ENCODE measurements around the gene CARD9.

The CARD9 gene

GRCh38 chr9:136347472-136348256 lies 25.8 kb downstream of the CARD9 start:
- DNase-seq (ENCODE audit: low spot score), result no peak

GRCh38 chr9:136346927-136347465 lies 26.5 kb downstream of the CARD9 start:
- DNase-seq (ENCODE audit: low spot score), result no peak

- DNase-seq (ENCODE audit: low spot score), result no peak
Measured at GRCh38 chr9:136346157-136346481, 27.4 kb downstream of the CARD9 start.

GRCh38 chr9:136345281-136346156 lies 27.9 kb downstream of the CARD9 start:
- no peak for DNase-seq (ENCODE audit: low spot score)

DNA sequence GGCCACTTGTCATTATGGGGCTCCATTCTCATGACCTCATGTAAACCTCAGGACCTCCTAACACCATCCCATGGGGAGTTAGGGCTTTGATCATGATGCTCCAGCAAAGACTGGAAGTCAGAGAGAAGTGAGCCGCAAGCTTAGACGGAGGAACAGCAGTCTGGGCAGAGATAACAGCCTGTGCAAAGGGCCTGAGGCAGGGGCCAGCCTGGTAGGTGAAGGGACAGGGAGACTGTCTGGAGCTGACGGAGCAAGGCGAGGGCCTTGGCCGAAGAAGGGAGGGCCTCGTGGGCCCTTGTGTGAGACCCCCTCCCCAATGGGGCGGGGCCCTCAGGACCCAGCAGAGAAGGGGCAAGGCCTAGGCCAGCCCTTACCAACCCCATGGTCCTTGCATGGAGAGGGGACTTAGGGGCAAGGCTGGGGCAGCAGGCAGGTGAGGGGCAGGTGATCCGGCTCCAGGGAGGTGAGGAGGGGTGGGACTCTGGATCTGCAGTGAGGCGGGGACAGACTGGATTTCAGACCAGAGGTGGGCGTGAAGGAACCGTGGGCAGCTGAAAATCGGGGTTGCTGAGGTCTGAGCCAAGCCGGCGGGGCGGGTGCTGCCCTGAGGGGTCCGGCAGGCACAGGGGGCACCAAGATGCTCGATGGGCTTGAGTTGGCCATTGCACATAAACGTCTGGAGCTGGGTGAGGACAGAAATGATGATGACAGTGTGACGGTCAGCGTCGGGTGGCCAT lies 28.8 kb downstream of the CARD9 start:
- no peak for DNase-seq (ENCODE audit: low spot score)

DNA sequence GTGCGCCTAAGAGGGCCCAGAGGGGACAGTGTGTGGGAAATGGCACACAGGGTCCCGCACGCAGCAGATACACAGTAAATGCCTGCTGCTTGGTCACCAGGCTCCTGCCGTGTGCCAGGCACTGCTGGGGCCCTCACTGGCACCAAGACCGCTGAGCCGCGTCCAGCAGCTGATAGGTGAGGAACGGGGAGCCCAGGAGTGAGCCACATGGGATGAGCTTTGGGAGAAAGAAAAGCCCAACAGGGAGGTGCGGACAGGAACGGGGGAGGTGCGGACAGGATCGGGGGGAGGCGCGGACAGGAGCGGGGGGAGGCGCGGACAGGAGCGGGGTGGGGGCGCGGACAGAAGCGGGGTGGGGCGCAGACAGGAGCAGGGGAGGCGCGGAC lies 29.6 kb downstream of the CARD9 start:
- DNase-seq (ENCODE audit: low spot score), result no peak

DNA sequence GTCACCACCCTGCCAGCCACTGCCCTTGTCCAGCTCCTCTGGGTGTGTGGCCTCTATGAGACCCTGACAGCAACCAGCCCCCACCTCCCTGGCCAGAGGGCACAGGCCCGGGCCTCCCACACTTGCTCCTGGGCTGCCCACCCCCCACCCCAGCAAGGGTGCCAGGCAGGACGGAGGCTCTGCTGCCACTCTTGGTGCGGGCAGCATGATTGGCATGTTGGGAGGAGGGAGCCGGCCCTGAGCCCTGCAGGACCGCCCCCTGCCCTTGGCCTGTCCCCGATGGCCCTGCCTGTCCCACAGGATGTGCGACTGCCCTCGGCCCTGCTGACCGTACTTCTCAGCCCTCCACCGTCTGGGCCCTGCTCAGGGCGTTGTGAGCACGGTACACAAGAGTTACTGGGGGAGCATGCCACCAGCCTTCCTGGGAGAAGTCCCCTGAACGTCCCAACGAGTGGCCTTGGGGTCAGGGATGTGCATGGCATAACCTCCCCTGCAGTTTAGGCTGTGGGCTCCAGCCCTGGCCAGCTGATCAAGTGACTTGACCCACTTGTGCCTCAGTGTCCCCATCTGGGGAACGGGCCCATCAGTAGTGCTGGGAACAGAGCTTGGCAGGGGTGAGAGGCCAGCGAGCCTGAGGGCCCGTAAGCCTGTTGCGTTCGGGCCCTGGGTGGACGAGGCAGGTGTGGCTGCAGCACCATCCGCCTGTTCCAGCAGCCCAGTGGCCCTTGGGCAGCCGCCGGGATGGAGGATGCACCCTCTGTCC lies 30.2 kb downstream of the CARD9 start:
- no peak for DNase-seq (ENCODE audit: low spot score)

- peak; percentile 66 for DNase-seq (ENCODE audit: low spot score)
Measured at GRCh38 chr9:136342181-136343120, 31.0 kb downstream of the CARD9 start.

DNA sequence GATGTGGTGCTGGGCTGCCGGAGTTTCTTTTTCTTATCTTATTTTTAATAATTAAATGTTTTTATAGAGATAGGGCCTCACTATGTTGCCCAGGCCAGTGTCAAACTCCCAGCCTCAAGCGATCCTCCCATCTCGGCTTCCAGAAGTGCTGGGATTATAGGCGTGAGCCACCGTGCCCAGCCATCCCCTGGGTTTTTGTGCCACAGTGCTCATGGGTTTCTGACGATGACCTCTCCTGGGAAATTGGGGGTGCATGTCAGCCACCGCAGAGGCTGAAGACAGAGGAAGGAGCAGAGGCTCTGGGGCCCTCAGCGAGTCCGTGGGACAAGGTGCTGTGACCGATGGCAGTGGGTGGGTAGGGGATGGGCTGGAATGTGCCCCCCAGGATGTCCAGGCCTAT lies 31.7 kb downstream of the CARD9 start:
- no peak for DNase-seq (ENCODE audit: low spot score)

- no peak for DNase-seq (ENCODE audit: low spot score)
Measured at GRCh38 chr9:136341042-136341655, 32.3 kb downstream of the CARD9 start.

DNA sequence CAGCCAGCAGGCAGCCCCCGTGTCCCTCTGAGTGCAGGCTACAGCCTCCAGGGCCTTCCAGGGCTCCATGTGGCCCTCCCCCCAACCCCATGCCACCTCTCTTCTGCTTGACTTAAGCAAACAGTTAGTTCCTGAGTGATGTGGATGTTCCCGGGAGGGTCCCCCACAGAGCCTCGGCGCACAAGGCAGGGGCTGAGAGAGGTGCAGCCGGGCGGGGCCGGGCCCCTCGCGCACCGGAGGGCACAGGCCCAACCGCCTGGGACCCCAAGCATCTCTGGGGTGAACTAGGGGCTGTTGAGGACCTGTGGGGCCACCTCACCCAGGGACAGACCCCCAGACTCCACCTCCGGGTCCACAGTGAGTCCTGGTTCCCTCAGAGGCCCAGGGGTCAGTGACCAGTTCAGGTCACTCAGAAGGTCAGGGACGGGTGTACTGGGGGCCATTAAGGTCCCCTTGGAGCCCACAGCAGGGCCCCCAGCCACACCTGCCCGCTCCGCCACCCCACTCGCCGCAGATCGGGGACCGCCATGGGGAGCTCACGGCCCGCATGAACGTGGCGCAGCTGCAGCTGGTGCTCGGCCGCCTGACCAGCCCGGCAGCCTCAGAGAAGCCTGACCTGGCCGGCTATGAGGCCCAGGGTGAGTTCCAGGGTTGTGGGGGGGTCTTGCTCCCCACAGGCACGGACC lies 33.0 kb downstream of the CARD9 start:
- no peak for DNase-seq (ENCODE audit: low spot score)

DNA sequence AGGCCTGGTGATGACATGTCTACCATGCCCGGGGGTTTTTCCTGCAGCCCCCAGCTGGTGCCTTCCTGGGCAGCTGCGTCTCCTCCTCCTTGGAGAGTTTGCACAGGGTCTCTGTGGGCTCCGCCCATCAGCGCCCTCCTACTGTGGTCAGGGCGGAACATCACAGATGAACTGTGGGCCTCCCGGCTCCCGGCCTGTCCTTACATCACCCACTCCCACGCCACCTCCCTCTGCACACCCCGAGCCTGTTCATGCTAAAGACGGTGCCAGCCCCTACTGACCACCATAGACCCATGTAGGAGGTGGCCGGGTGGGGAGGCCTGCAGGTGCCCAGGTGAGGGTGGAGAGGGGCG lies 33.5 kb downstream of the CARD9 start:
- DNase-seq (ENCODE audit: low spot score), result no peak

DNA sequence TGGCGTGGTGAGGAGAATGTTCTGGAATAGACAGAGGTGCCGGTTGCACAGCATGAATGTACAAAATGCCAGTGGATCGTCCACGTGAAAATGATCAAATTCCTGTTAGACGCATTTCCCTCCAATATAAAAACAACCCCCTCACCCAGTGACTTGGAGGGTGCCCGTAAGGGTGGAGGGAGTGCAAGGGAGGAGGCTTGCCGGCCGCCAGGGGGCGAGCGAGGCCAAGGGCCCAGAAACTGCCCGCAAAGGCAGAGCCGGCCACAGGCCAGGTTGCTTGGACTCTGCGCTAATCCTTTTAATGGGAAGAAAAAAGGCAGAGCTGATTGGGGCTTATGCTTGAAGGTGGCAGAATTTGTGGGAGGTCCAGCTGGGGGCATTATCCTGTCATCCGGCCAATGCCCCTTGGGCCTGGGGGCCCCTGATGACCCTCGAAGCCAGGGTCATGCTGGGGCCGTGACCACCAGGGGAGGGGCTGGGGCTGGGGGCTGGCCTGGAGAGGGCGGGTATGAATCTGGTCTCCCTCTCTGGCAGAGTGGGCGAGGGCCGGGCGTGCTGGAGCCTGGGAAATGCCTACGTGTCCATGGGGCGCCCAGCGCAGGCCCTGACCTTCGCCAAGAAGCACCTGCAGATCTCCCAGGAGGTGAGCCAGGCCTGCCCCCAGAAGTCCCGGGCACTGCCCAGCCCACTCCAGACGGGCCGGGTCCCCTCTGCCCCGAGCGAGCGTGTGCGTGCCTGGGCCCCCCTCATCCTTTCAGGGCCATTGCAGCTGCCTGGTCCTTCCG lies 34.1 kb downstream of the CARD9 start:
- DNase-seq (ENCODE audit: low spot score), result peak; percentile 58

DNA sequence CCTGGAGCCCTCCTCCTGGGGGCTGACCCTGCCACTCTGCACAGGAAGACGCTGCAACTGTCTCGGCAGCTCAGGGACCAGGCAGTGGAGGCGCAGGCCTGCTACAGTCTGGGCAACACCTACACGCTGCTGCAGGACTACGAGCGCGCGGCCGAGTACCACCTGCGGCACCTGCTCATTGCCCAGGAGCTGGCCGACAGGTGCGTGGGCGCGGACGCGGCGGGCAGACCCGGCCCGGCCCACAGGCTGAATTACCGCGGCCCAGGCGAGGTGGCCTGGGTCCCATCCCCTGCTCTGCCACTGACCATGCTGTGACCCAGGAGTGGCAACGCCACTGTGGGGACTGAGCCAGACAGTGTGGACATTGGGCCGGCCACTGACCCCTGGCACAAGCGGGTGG lies 35.0 kb downstream of the CARD9 start:
- no peak for DNase-seq (ENCODE audit: low spot score)

DNA sequence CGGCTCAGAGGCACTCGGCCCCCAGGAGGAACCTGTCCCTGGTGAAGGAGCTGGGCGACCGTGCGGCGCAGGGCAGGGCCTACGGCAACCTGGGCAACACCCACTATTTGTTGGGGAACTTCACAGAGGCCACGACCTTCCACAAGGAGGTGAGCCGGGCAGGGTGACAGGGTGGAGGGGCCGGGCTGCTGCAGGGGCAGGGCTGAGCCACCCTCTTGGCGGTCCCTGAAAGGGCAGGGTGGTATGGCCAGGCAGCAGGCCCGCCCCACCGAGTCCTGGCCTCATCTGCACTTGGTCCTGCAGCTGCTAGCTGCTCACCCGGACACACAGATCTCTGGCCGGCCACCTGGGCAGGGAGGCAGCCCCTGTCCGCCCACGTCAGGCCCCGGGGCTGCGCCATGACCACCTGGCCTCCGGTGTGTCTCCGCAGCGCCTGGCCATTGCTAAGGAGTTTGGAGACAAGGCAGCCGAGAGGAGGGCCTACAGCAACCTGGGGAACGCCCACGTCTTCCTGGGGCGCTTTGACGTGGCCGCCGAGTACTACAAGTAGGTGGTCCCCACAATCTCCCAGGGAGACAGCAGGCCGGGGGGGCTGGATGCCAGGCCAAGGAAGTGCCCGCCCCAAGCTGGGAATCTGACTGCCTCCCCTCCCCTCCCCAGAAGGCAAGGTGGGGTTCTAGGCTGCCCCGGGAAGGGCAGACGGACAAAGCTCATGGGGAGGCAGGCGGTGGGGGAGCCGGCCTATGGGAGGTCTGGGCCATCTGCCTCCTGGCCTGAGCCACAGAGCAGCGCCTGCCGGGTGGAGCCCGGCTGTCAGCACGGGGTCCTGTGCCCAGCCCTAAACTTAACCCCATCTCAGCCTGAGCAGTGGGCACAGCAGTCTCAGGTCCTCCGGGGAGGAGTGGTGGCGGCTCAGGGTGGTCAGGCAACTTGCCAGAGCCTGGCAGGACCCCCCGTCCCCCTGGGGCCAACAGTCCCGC lies 35.8 kb downstream of the CARD9 start:
- no peak for DNase-seq (ENCODE audit: low spot score)

DNA sequence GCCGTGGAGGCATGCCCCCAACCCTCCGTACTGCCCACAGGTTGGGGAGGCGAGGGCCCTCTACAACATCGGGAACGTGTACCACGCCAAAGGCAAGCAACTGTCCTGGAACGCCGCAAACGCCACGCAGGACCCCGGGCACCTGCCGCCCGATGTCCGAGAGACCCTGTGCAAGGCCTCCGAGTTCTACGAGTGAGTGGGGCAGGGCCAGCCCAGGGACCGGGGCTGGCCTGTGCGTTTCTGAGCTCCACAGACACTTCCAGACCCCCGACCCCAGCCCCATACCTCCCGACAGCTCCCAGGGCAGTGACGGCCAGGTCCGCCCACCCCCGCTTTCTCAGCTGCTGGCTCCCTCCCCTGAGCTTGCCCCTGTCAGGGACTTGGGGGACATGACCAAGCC lies 36.6 kb downstream of the CARD9 start:
- no peak for DNase-seq (ENCODE audit: low spot score)

DNA sequence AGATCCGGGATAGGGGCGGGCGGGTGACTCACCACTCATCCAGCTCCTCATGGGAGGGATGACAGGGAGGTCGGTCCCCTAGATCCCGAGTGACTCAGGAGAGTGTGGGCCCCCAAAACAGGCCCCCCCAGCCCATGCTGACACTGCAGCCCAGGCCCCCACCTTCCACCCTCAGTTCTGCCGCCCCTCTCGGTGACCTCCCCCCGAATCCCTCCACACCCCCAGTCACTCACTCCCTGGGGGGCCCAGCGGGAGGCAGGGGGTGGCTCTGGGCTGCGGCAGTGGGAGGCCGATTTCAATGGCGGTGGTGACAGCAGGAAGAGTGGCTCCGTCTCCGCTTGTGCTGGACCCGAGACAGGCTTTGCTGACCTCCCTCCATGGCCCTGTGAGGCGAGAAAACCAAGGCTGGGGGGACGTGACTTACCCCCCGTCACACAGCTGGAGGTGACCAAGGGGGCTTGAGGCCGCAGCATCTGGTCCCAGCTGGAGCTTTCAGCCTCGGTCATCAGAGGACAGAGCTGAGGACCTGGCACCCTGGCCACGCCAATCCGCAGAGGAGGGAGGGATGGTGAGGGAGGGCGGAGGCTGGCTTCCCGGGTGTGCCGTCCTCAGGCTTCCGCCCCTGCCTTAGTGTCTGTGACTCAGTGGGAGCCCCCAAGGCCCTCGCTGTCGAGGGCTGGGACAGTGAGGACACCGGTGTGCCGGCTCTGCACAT lies 37.2 kb downstream of the CARD9 start:
- DNase-seq (ENCODE audit: low spot score), result no peak

All from kidney capillary endothelial cell (primary cell).